GM10248 (cell line): ENCODE results near the gene MAPK4.
"Not testable (repeated sequence)": the region's sequence is repeated elsewhere in the genome, so short reads cannot be mapped to it uniquely, and the experiment has no call there.

ENCODE experiments used
- CTCF ChIA-PET: fragments of 300-600 bp; sonication (Branson Sonifier 250); formaldehyde crosslinking; extraction: SDS; loops from one replicate; lab custom pipeline; 2021; ENCODE audit warnings: antibody characterized with exemption; lab: Yijun Ruan, JAX
- POLR2A ChIA-PET: fragments of 350-650 bp; sonication (Branson Sonifier 250); formaldehyde crosslinking; extraction: SDS; loops from one replicate; lab custom pipeline; 2020; ENCODE audit warnings: antibody characterized with exemption; lab: Yijun Ruan, JAX
- DNase-seq: peaks from one replicate; pipeline ENCODE4 v3.0.0; 2012; ENCODE audit errors: extremely low spot score
- CTCF ChIP-seq: IDR thresholded peaks from 2 replicates; pipeline ENCODE4 v1.5.1; 2012; ENCODE audit warnings: mild to moderate bottlenecking, low read depth; ENCODE audit errors: extremely low read depth, missing control alignments, control extremely low read depth

MAPK4 gene

DNA sequence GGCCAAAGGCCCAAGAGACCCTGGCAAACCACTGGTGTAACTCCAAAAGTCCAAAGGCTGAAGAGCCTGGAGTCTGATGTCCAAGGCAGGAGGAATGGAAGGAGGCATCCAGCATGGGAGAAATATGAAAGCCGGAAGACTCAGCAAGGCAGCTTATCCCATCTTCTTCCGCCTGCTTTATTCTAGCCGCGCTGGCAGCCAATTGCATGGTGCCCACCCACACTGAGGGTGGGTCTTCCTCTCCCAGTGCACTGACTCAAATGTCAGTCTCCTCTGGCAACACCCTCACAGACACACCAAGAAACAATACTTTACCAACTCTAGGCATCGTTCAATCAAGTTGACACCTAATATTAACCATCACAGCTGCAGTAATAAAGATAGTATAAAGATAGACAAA lies 34.1 kb downstream of the MAPK4 start:
- TF ChIP-seq CTCF: no peak
- DNase-seq: no peak
- ChIA-PET CTCF (interaction anchor here (2.2 kb wide), 1 partner anchor 12 kb away, joined by 7 read pairs; no protein-coding TSS in a partner anchor), POLR2A (no interaction called here)

DNA sequence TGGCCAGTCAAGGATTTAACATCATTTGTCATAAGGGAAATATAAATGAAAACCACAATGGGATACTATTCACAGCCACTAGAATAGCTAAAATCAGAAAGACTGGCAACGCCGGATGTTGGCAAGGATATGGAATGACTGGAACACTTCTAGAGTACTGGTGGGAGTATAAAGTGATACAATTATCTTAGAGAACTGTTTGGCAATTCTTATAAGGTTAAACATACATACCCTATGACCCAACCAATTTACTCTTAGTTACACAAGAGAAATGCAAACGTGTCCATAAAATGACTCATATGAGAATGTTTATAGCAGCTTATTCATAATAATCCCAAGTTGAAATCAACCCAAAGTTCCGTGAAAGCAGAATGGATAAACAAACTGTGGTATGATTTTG lies 35.1 kb downstream of the MAPK4 start:
- ChIA-PET POLR2A (no interaction called here), CTCF (interaction anchor here (2.2 to 3.9 kb wide), 2 partner anchors 8 to 12 kb away, joined by 7 to 11 read pairs; no protein-coding TSS in a partner anchor)
- DNase-seq: no peak
- no peak for TF ChIP-seq CTCF

DNA sequence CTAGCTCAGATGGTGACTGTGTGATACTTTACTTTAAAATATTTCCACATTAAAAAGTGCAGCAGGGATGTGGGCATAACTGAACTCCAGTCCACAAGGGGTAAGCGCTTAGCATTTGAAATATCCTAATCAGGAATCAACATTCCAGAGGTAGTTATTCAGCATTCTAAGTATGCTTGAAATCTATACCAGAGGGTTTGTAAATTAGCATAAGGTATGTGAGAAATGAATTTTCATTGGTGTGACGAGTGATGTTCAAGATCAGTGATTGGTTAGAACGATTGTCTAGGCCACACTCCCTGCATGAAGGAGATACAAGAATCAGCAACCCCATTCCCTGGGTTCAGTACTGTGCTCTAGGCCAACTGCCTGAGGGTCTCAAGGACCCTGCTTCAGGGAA lies 42.6 kb downstream of the MAPK4 start:
- no peak for DNase-seq
- ChIA-PET POLR2A (no interaction called here), CTCF (no interaction called here)
- TF ChIP-seq CTCF: no peak

GRCh38 chr18:50606609-50607008 lies 46.7 kb downstream of the MAPK4 start:
- CTCF ChIA-PET: no interaction called here
- POLR2A ChIA-PET: no interaction called here
- TF ChIP-seq CTCF: no peak
- DNase-seq: no peak

DNA sequence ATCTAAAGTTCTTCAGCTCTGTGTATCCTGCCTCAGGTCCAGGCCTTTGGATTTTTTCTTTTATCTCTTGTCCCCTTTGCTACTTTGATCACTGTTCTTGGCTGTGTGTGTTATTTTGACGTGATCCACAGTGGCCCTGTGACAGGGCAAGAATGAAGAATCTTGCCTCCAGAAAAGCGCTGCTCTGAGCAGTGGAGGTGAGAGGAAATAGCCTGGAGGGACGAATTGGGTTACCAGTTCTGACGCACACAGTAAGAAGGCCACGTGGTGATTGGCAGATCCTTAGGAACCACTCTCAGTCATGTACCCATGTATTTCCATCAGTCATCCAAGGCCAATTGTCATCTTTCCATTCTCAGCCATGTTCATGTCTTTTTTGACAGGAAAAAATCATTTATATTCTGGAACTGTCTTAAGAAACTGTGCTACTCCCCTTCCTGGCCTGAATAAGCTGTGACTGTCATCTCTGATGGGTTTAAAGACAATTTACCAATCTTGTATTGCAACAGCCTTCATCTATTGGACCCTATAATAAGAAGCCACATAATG lies 47.6 kb downstream of the MAPK4 start:
- TF ChIP-seq CTCF: no peak
- POLR2A ChIA-PET: no interaction called here
- CTCF ChIA-PET: interaction anchor here (1.3 kb wide), 1 partner anchor 12 kb away, joined by 3 read pairs; no protein-coding TSS in a partner anchor
- no peak for DNase-seq

- CTCF ChIA-PET, DNase-seq, POLR2A ChIA-PET: not testable (repeated sequence)
These were observed 49.3 kb downstream of the MAPK4 start for GRCh38 chr18:50609171-50609570.

DNA sequence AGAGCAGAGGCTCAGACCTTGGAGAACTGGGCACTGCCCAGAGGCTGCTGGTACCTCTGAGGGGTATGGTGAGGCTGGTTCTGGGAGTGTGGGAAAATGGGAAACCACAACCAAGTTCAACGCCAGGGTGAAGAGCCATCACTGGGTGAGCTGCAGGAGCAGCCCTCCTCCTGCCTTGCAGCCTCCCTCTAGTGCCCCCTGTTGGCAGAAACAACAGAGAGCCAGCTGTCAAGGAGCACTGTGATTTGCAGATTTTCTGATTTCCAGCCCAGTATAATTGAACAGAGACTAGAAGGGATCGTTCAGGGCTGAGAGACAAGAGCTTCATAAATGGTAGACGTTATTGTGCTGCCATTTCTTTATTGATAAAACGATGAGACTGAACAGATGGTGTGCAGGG lies 50.5 kb downstream of the MAPK4 start:
- TF ChIP-seq CTCF: no peak
- ChIA-PET CTCF (no interaction called here), POLR2A (no interaction called here)
- DNase-seq: no peak
